ENCODE results near the gene DSCAM.
"Not testable (repeated sequence)": the region's sequence is repeated elsewhere in the genome, so short reads cannot be mapped to it uniquely, and the experiment has no call there.

Gene DSCAM

GRCh38 chr21:40194185-40194980, 652.6 kb downstream of the DSCAM start:
- in situ Hi-C loops (cut with MboI; ENCODE audit: low sequenced_read_pairs): no loop called here

GRCh38 chr21:40191616-40192015, 655.3 kb downstream of the DSCAM start:
- in situ Hi-C loops (cut with MboI; ENCODE audit: low sequenced_read_pairs): no loop called here

GRCh38 chr21:40191196-40191595, 655.8 kb downstream of the DSCAM start:
- in situ Hi-C loops (cut with MboI; ENCODE audit: low sequenced_read_pairs): no loop called here

- in situ Hi-C loops (cut with MboI; ENCODE audit: low sequenced_read_pairs): no loop called here
These were observed 658.9 kb downstream of the DSCAM start for GRCh38 chr21:40187946-40188654.

- in situ Hi-C loops (cut with MboI; ENCODE audit: low sequenced_read_pairs): no loop called here
These were observed 659.7 kb downstream of the DSCAM start for GRCh38 chr21:40187244-40187643.

GRCh38 chr21:40186045-40186444, 660.9 kb downstream of the DSCAM start:
- in situ Hi-C loops (cut with MboI; ENCODE audit: low sequenced_read_pairs): no loop called here

GRCh38 chr21:40185208-40185607, 661.8 kb downstream of the DSCAM start:
- in situ Hi-C loops (cut with MboI; ENCODE audit: low sequenced_read_pairs): no loop called here

GRCh38 chr21:40182491-40182890, 664.5 kb downstream of the DSCAM start:
- in situ Hi-C loops (cut with MboI; ENCODE audit: low sequenced_read_pairs): not testable (repeated sequence)

- in situ Hi-C loops (cut with MboI; ENCODE audit: low sequenced_read_pairs): no loop called here
These were observed 667.8 kb downstream of the DSCAM start for GRCh38 chr21:40179166-40179565.

GRCh38 chr21:40178726-40179125, 668.2 kb downstream of the DSCAM start:
- in situ Hi-C loops (cut with MboI; ENCODE audit: low sequenced_read_pairs): no loop called here

- in situ Hi-C loops (cut with MboI; ENCODE audit: low sequenced_read_pairs): no loop called here
These were observed 669.0 kb downstream of the DSCAM start for GRCh38 chr21:40177979-40178378.

- in situ Hi-C loops (cut with MboI; ENCODE audit: low sequenced_read_pairs): no loop called here
These were observed 670.2 kb downstream of the DSCAM start for GRCh38 chr21:40176724-40177123.

- in situ Hi-C loops (cut with MboI; ENCODE audit: low sequenced_read_pairs): loop anchor here (25.0 kb wide), 1 partner anchor 888 kb away; no protein-coding TSS in a partner anchor
These were observed 673.1 kb downstream of the DSCAM start for GRCh38 chr21:40173816-40174215.

GRCh38 chr21:40169971-40170370, 677.0 kb downstream of the DSCAM start:
- in situ Hi-C loops (cut with MboI; ENCODE audit: low sequenced_read_pairs): loop anchor here (25.0 kb wide), 1 partner anchor 892 kb away; no protein-coding TSS in a partner anchor

- in situ Hi-C loops (cut with MboI; ENCODE audit: low sequenced_read_pairs): loop anchor here (25.0 kb wide), 1 partner anchor 896 kb away; no protein-coding TSS in a partner anchor
These were observed 680.6 kb downstream of the DSCAM start for GRCh38 chr21:40166291-40166843.

- in situ Hi-C loops (cut with MboI; ENCODE audit: low sequenced_read_pairs): loop anchor here (25.0 kb wide), 1 partner anchor 897 kb away; no protein-coding TSS in a partner anchor
These were observed 681.2 kb downstream of the DSCAM start for GRCh38 chr21:40165773-40166070.

- in situ Hi-C loops (cut with MboI; ENCODE audit: low sequenced_read_pairs): loop anchor here (25.0 kb wide), 1 partner anchor 897 kb away; no protein-coding TSS in a partner anchor
These were observed 681.8 kb downstream of the DSCAM start for GRCh38 chr21:40164905-40165772.

- in situ Hi-C loops (cut with MboI; ENCODE audit: low sequenced_read_pairs): loop anchor here (25.0 kb wide), 1 partner anchor 900 kb away; no protein-coding TSS in a partner anchor
These were observed 684.9 kb downstream of the DSCAM start for GRCh38 chr21:40162075-40162474.

GRCh38 chr21:40160911-40161310, 686.0 kb downstream of the DSCAM start:
- in situ Hi-C loops (cut with MboI; ENCODE audit: low sequenced_read_pairs): loop anchor here (25.0 kb wide), 1 partner anchor 901 kb away; no protein-coding TSS in a partner anchor

- in situ Hi-C loops (cut with MboI; ENCODE audit: low sequenced_read_pairs): loop anchor here (25.0 kb wide), 1 partner anchor 904 kb away; no protein-coding TSS in a partner anchor
These were observed 688.6 kb downstream of the DSCAM start for GRCh38 chr21:40158366-40158765.

All from HL-60/S4 (cell line).